ENCODE measurements around the gene TSSC4.

DNA sequence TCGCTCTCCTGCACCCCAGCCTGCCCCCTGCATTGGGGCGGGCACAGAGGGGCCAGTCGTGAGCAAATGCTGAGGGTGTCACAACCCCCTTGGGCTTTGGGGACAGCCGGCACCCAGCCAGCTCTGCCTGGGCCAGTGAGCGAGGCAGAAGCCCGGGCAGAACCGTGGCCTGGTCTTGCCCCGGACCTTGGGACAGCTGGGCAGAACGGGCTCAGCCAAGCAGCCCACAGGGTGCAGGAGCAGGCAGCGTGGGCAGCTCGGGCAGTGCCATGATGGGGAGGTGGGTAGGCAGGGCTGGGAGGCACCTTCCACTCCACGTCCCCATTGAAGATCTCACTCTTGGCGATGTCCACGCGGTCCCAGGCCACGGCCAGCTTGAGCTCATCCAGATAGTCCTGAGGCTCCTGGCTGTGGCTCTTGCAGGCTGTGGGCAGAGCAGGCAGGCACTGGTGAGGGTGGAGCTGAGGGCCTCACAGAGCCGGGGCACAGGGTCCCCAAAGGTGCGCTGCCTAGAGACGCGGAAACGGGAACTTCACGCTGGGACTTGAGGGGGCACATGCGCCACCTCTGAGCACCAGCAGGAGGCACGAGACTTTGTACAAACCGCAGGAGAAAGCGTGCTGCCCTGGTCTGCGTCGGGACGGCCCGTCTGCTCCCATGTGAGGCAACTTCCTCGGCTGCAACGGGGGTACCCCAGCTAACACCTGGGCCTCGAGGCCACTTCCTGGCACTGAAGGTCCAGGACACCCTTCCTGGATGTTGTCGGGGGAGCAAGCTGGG lies 15.2 kb downstream of the TSSC4 start:
- TF ChIP-seq, protein P1, sequence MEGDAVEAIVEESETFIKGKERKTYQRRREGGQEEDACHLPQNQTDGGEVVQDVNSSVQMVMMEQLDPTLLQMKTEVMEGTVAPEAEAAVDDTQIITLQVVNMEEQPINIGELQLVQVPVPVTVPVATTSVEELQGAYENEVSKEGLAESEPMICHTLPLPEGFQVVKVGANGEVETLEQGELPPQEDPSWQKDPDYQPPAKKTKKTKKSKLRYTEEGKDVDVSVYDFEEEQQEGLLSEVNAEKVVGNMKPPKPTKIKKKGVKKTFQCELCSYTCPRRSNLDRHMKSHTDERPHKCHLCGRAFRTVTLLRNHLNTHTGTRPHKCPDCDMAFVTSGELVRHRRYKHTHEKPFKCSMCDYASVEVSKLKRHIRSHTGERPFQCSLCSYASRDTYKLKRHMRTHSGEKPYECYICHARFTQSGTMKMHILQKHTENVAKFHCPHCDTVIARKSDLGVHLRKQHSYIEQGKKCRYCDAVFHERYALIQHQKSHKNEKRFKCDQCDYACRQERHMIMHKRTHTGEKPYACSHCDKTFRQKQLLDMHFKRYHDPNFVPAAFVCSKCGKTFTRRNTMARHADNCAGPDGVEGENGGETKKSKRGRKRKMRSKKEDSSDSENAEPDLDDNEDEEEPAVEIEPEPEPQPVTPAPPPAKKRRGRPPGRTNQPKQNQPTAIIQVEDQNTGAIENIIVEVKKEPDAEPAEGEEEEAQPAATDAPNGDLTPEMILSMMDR (conservative IDR thresholded peaks at IDR 0.05), result no peak
- no peak for TF ChIP-seq EZH2 (IDR thresholded peaks at IDR 0.05; ENCODE audit: low read depth)

All from PC-9 (cell line).